Esophagus muscularis mucosa (tissue), 3 donors: ENCODE measurements around the gene SNAP47.

ENCODE experiments used
- POLR2A ChIP-seq: fragments of 450-650 bp; IDR thresholded peaks from one replicate; pipeline ENCODE4 v1.6.1; 2017; ENCODE audit warnings: antibody characterized with exemption, moderate library complexity, mild to moderate bottlenecking, low read depth
- TF ChIP-seq, protein P1 (sequence below), 3 experiments: fragments of 200-600 bp in 2 of 3; fragments of 450-650 bp in 1 of 3; sonication (generic) in 2 of 3; IDR thresholded peaks; one replicate each; pipeline ENCODE4 v1.5.1; 2017 to 2019; ENCODE audit warnings: antibody characterized with exemption in 3 of 3, mild to moderate bottlenecking in 2 of 3, moderate library complexity in 1 of 3

DNA sequence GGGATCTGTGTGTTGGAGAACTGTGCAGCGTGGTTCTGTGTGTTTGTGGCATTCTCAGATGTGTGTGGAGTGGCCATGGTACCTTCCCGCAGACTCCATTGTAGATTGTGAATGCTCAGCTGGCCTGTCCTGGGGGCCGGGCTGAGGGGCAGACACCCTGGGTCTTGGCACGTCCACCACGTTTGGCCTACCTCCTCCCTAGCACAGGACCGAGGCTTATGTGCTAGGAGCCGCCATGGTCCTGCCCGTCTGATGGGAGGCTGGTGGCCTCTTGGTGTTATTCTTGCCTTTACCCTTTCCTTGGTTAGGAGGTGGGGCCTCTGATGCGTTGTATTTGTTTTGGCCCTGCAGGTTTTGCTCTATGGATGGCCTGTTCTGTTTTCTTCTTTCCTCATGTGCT, 25.1 kb downstream of the SNAP47 start:
- TF ChIP-seq, protein P1, sequence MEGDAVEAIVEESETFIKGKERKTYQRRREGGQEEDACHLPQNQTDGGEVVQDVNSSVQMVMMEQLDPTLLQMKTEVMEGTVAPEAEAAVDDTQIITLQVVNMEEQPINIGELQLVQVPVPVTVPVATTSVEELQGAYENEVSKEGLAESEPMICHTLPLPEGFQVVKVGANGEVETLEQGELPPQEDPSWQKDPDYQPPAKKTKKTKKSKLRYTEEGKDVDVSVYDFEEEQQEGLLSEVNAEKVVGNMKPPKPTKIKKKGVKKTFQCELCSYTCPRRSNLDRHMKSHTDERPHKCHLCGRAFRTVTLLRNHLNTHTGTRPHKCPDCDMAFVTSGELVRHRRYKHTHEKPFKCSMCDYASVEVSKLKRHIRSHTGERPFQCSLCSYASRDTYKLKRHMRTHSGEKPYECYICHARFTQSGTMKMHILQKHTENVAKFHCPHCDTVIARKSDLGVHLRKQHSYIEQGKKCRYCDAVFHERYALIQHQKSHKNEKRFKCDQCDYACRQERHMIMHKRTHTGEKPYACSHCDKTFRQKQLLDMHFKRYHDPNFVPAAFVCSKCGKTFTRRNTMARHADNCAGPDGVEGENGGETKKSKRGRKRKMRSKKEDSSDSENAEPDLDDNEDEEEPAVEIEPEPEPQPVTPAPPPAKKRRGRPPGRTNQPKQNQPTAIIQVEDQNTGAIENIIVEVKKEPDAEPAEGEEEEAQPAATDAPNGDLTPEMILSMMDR (IDR thresholded peaks at IDR 0.05), result no peak
- no peak for TF ChIP-seq POLR2A
